ENCODE measurements around the gene GABRR2.
"Not testable (repeated sequence)": the region's sequence is repeated elsewhere in the genome, so short reads cannot be mapped to it uniquely, and the experiment has no call there.

The GABRR2 gene

GRCh38 chr6:89257346-89257745 is 57.8 kb downstream of the GABRR2 start:
- no peak for DNase-seq (ENCODE audit: low spot score)

- DNase-seq (ENCODE audit: low spot score) = no peak
These were observed 59.7 kb downstream of the GABRR2 start for GRCh38 chr6:89255417-89255816.

- DNase-seq (ENCODE audit: low spot score) = no peak
These were observed 60.5 kb downstream of the GABRR2 start for GRCh38 chr6:89254569-89254968.

GRCh38 chr6:89252907-89253306 is 62.2 kb downstream of the GABRR2 start:
- no peak for DNase-seq (ENCODE audit: low spot score)

- no peak for DNase-seq (ENCODE audit: low spot score)
These were observed 63.1 kb downstream of the GABRR2 start for GRCh38 chr6:89251976-89252375.

GRCh38 chr6:89251170-89251569 is 63.9 kb downstream of the GABRR2 start:
- DNase-seq (ENCODE audit: low spot score) = no peak

- no peak for DNase-seq (ENCODE audit: low spot score)
These were observed 64.9 kb downstream of the GABRR2 start for GRCh38 chr6:89250239-89250638.

GRCh38 chr6:89244241-89244985 is 70.7 kb downstream of the GABRR2 start:
- no peak for DNase-seq (ENCODE audit: low spot score)

GRCh38 chr6:89243331-89243629 is 71.8 kb downstream of the GABRR2 start:
- DNase-seq (ENCODE audit: low spot score) = no peak

GRCh38 chr6:89242574-89243330 is 72.3 kb downstream of the GABRR2 start:
- peak; percentile 32 for DNase-seq (ENCODE audit: low spot score)

- DNase-seq (ENCODE audit: low spot score) = peak; percentile 7
These were observed 75.8 kb downstream of the GABRR2 start for GRCh38 chr6:89239338-89239737.

GRCh38 chr6:89237158-89237557 is 77.9 kb downstream of the GABRR2 start:
- no peak for DNase-seq (ENCODE audit: low spot score)

- DNase-seq (ENCODE audit: low spot score) = not testable (repeated sequence)
These were observed 81.5 kb downstream of the GABRR2 start for GRCh38 chr6:89233605-89234004.

- no peak for DNase-seq (ENCODE audit: low spot score)
These were observed 92.4 kb downstream of the GABRR2 start for GRCh38 chr6:89222712-89223039.

- DNase-seq (ENCODE audit: low spot score) = no peak
These were observed 93.0 kb downstream of the GABRR2 start for GRCh38 chr6:89221971-89222711.

- DNase-seq (ENCODE audit: low spot score) = no peak
These were observed 94.0 kb downstream of the GABRR2 start for GRCh38 chr6:89221129-89221528.

- no peak for DNase-seq (ENCODE audit: low spot score)
These were observed 97.7 kb downstream of the GABRR2 start, which contains the start of gene GABRR1 for GRCh38 chr6:89217299-89217910. Gene GABRR1 (minus strand): TSS chr6:89217358. CDS start chr6:89217322, 36 bp downstream.

GRCh38 chr6:89216411-89216810 is 98.7 kb downstream of the GABRR2 start:
- DNase-seq (ENCODE audit: low spot score) = no peak

- DNase-seq (ENCODE audit: low spot score) = no peak
These were observed 99.7 kb downstream of the GABRR2 start for GRCh38 chr6:89215391-89215790.

- DNase-seq (ENCODE audit: low spot score) = no peak
These were observed 100.9 kb downstream of the GABRR2 start for GRCh38 chr6:89214197-89214596.

GRCh38 chr6:89212472-89212871 is 102.6 kb downstream of the GABRR2 start:
- no peak for DNase-seq (ENCODE audit: low spot score)

GRCh38 chr6:89209457-89209856 is 105.6 kb downstream of the GABRR2 start:
- no peak for DNase-seq (ENCODE audit: low spot score)

GRCh38 chr6:89208551-89208950 is 106.5 kb downstream of the GABRR2 start:
- DNase-seq (ENCODE audit: low spot score) = no peak

Data from CD4-positive, alpha-beta T cell treated with Interleukin-6 at 100 ng/mL for 8 hours (primary cell).